GM19468 (cell line): ENCODE measurements around the gene EFCAB14.

Experiments
- ATAC-seq: cut with Tn5 transposase; IDR thresholded peaks from one replicate; pipeline ENCODE4 v1.9.1; 2021; ENCODE audit warnings: mild to moderate bottlenecking, moderate library complexity, moderate number of reproducible peaks; ENCODE audit not compliant: unreplicated experiment; ENCODE audit errors: extremely low read depth

The EFCAB14 gene

DNA sequence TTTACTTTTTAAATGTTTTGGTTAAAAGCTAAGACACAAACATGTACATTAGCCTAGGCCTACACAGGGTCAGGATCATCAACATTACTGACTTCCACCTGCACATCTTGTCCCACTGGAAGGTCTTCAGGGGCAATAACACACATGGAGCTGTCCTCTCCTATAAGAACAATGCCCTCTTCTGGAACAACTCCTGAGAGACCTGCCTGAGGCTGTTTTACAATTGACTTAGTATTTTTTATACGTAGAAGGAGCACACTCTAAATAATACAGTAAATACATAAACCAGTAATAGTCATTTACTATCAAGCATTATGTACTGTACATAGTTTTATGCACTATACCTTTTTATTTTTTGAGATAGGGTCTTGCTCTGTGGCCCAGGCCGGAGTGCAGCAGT is 88.2 kb downstream of the EFCAB14 start:
- no peak for ATAC-seq
